Prostate gland (tissue), 2 donors: ENCODE data around the gene ZC3H8.

ENCODE experiments used
- CTCF ChIP-seq, 4 experiments: fragments of 200-600 bp in 2 of 4; fragments of 450-650 bp in 2 of 4; sonication (generic) in 2 of 4; IDR thresholded peaks; 1 replicate in 3 of 4; 2 replicates in 1 of 4; pipeline ENCODE4 v1.5.1; 2016 to 2019; ENCODE audit warnings: antibody characterized with exemption in 4 of 4, mild to moderate bottlenecking in 2 of 4, moderate library complexity in 2 of 4
- POLR2A ChIP-seq: fragments of 450-650 bp; IDR thresholded peaks from one replicate; pipeline ENCODE4 v1.6.1; 2016; ENCODE audit warnings: antibody characterized with exemption, mild to moderate bottlenecking
- POLR2AphosphoS5 ChIP-seq: sonication (generic); formaldehyde crosslinking; IDR thresholded peaks from one replicate; pipeline ENCODE4 v1.6.1; 2017; ENCODE audit warnings: antibody characterized with exemption

GRCh38 chr2:112262876-112263275 is 8.0 kb upstream of the ZC3H8 start:
- TF ChIP-seq POLR2A (no peak), CTCF (IDR thresholded peaks at IDR 0.05) (no peak), POLR2AphosphoS5 (no peak)
